VCaP (cell line): Measurements from ENCODE around the gene KCNQ5.

Source experiments
- H3K27ac ChIP-seq: fragments of 450-650 bp; 2 replicates; pipeline ENCODE4 v1.5.1; 2017
- CTCF ChIP-seq: fragments of 450-650 bp; conservative IDR thresholded peaks from 2 replicates; pipeline ENCODE4 v1.5.1; 2017; ENCODE audit warnings: mild to moderate bottlenecking, moderate library complexity

Gene KCNQ5

DNA sequence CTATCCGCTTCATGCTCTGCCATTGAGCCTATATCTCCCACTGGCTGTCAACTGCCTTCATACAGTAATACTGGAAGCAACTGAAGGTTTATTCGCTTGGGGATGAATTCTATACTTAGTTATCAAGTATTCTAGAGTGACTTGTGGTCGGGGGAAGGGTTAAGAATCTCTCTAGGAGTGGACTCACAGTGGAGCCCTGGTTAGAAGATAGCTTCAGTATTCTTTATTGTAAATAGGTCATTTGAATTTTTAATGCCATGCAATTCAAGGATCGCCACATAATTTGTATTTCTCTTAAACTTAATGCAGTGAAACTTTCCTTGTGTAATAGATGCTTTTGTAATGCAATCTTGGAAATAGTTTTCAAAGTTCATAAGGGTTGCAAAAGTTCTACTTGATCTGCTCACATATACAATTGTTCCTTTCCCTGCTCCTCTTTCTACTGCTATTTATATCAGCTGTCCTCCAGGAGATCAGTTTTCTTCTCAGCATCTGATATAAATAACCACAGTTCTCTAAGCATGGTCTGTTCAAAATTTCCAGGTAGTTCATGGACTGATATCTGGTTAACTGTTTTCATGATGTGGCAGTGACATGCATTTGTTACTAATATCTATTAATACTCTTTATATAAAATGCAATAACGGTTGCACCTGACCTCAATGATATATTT lies 120.3 kb downstream of the KCNQ5 start:
- no peak for TF ChIP-seq CTCF
- no peak overlapping the region for H3K27ac ChIP-seq

- TF ChIP-seq CTCF: no peak
- no peak overlapping the region for H3K27ac ChIP-seq
Observed at GRCh38 chr6:72746276-72746675, 124.4 kb downstream of the KCNQ5 start.

DNA sequence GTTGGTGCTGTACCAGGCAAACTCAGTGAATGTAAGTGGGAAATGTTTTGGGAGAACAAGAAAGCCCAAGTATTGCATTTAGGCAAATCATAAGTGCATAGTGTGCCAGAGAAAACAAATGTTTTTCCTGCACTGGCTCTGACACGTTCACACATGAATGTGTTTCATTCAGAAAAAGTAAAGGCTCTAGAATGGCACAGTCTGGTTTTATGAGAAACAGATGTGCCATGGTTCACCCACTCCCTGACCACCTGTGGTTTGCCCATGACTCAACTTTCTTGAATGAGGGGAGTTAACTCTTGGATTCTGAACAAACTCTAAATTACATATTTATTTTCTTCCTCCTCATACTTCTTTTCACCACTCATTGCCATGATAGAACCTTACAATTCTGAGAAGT lies 126.9 kb downstream of the KCNQ5 start:
- no peak for TF ChIP-seq CTCF
- no peak overlapping the region for H3K27ac ChIP-seq

DNA sequence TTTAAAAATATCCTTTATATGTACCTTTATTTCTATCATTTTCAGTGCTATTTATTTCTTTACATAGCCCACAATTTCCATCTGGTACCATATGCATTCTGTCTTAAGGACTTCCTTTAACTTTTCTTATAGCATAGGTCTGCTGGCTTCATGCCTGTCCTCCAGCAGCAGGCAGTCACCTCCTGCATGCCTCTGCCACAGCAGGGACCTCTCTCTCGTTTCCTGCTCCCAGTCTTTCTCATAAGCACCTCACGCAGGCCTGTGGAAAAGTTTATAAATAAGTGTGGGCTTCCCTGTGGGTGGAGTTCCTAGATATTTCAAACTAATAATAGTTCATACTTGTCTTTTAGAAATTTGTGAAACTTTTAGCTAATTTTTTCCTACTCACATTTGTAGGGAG lies 133.9 kb downstream of the KCNQ5 start:
- no peak for TF ChIP-seq CTCF
- H3K27ac ChIP-seq: no peak overlapping the region

- no peak for TF ChIP-seq CTCF
- no peak overlapping the region for H3K27ac ChIP-seq
Observed at GRCh38 chr6:72757048-72757447, 135.2 kb downstream of the KCNQ5 start.

GRCh38 chr6:72757926-72758325 lies 136.1 kb downstream of the KCNQ5 start:
- no peak for TF ChIP-seq CTCF
- no peak overlapping the region for H3K27ac ChIP-seq

DNA sequence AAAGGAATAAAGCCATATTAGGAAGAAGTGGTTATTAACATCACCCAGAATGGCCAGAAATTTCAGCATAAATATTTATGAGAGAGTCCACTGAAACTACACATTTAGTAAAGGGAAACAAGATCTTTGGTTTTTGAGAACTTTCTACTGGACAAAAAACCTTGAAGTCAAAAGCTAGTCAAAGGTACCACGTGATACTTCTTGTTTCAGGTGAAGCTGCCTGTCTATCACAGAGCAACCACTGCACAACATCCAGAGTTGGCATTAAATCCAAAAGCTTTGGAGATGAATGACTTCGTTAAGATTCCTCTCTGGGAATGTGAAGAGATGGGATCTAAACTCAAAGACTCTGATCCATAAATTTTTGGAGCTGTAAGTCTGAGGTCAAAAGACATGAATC lies 137.0 kb downstream of the KCNQ5 start:
- no peak overlapping the region for H3K27ac ChIP-seq
- no peak for TF ChIP-seq CTCF
